IMR-90 (cell line): Measurements from ENCODE around the gene PRSS1. TPM values are rescaled to one million over a fixed set of nuclear protein-coding genes. Genes with fewer than 3 reads are reported as not detected.
"Not testable (repeated sequence)": the region's sequence is repeated elsewhere in the genome, so short reads cannot be mapped to it uniquely, and the experiment has no call there.

Experiments
- ATAC-seq: fragments of 200-7000 bp; cut with Tn5 transposase; 2 replicates; pipeline ENCODE4 v1.9.1; 2020; ENCODE audit warnings: low read depth, mild to moderate bottlenecking, moderate library complexity
- BruUV-seq: library from RNA; stranded (reverse); fragments of 400-500 nt; replicated peaks from 2 replicates; lab custom pipeline; 2021; lab: Mats Ljungman, UMichigan
- CTCF ChIA-PET: fragments of 300-600 bp; formaldehyde crosslinking; extraction: SDS; loops from one replicate; lab custom pipeline; 2021; ENCODE audit warnings: antibody characterized with exemption; lab: Yijun Ruan, JAX
- POLR2A ChIA-PET: fragments of 300-600 bp; sonication (Branson Sonifier 250); formaldehyde crosslinking; loops from one replicate; lab custom pipeline; 2022; ENCODE audit warnings: antibody characterized with exemption; ENCODE audit not compliant: unreplicated experiment; lab: Charles Lee
- DNase-seq: peaks from one replicate; pipeline ENCODE4 v3.0.0; 2013
- H2AFZ ChIP-seq: replicated peaks from 2 replicates; pipeline ENCODE3; 2013; ENCODE audit warnings: low read length, mild to moderate bottlenecking; ENCODE audit not compliant: poor library complexity
- H2AK5ac ChIP-seq: 2 replicates; pipeline ENCODE4 v1.6.1; 2013; ENCODE audit warnings: low read depth, low read length, inconsistent platforms
- H2AK9ac ChIP-seq: replicated peaks from 2 replicates; pipeline ENCODE3; 2013; ENCODE audit warnings: mild to moderate bottlenecking, low read depth, low read length, moderate library complexity; ENCODE audit not compliant: poor library complexity
- H2BK120ac ChIP-seq: 2 replicates; pipeline ENCODE4 v1.6.1; 2013; ENCODE audit warnings: low read depth, low read length, inconsistent platforms
- H2BK15ac ChIP-seq: 3 replicates; pipeline ENCODE4 v1.6.1; 2013; ENCODE audit warnings: low read depth, low read length, inconsistent platforms
- H2BK20ac ChIP-seq: 2 replicates; pipeline ENCODE4 v1.6.1; 2013; ENCODE audit warnings: low read depth, mild to moderate bottlenecking, inconsistent platforms, low read length, moderate library complexity
- H2BK5ac ChIP-seq: 2 replicates; pipeline ENCODE4 v1.6.1; 2013; ENCODE audit warnings: mild to moderate bottlenecking, low read depth, low read length, inconsistent platforms; ENCODE audit not compliant: poor library complexity, severe bottlenecking
- H3K14ac ChIP-seq: replicated peaks from 2 replicates; pipeline ENCODE4 v1.6.1; 2013; ENCODE audit warnings: low read depth, low read length, inconsistent platforms
- H3K18ac ChIP-seq: 2 replicates; pipeline ENCODE4 v1.6.1; 2013; ENCODE audit warnings: low read depth, low read length, control low read depth
- H3K23ac ChIP-seq: 2 replicates; pipeline ENCODE4 v1.6.1; 2013; ENCODE audit warnings: low read depth, low read length, inconsistent platforms
- H3K27ac ChIP-seq: 2 replicates; pipeline ENCODE4 v1.5.1; 2013; ENCODE audit warnings: mild to moderate bottlenecking, control low read depth, low read length; ENCODE audit not compliant: insufficient read depth
- H3K27me3 ChIP-seq: 2 replicates; pipeline ENCODE4 v1.6.1; 2013; ENCODE audit warnings: low read length; ENCODE audit not compliant: control insufficient read depth, insufficient read depth
- H3K36me3 ChIP-seq: 2 replicates; pipeline ENCODE4 v1.6.1; 2013; ENCODE audit warnings: low read length, mixed read lengths; ENCODE audit not compliant: control insufficient read depth, insufficient read depth
- H3K4ac ChIP-seq: 2 replicates; pipeline ENCODE4 v1.6.1; 2013; ENCODE audit warnings: low read depth, low read length, inconsistent platforms
- H3K4me1 ChIP-seq: 2 replicates; pipeline ENCODE4 v1.6.1; 2013; ENCODE audit warnings: low read length, mixed read lengths; ENCODE audit not compliant: control insufficient read depth, insufficient read depth
- H3K4me2 ChIP-seq: 2 replicates; pipeline ENCODE4 v1.6.1; 2013; ENCODE audit warnings: low read depth, mild to moderate bottlenecking, control low read depth, low read length, moderate library complexity
- H3K4me3 ChIP-seq: 2 replicates; pipeline ENCODE4 v1.5.1; 2013; ENCODE audit warnings: low read depth, mild to moderate bottlenecking, control low read depth, low read length, moderate library complexity; ENCODE audit not compliant: insufficient read depth
- H3K56ac ChIP-seq: 2 replicates; pipeline ENCODE4 v1.6.1; 2013; ENCODE audit warnings: low read length, inconsistent platforms; ENCODE audit not compliant: insufficient read depth; ENCODE audit errors: extremely low read depth
- H3K79me1 ChIP-seq, 2 experiments: 2 replicates each; pipeline ENCODE4 v1.6.1; 2013; ENCODE audit warnings: low read length in 2 of 2, inconsistent platforms in 1 of 2, low read depth in 1 of 2
- H3K9ac ChIP-seq: 2 replicates; pipeline ENCODE4 v1.6.1; 2013; ENCODE audit warnings: low read depth, low read length, control low read depth
- H3K9me1 ChIP-seq: 2 replicates; pipeline ENCODE4 v1.6.1; 2013; ENCODE audit warnings: low read length, inconsistent platforms; ENCODE audit not compliant: insufficient read depth
- H3K9me3 ChIP-seq: 2 replicates; pipeline ENCODE4 v1.6.1; 2013; ENCODE audit warnings: low read length; ENCODE audit not compliant: control insufficient read depth, insufficient read depth
- H4K20me1 ChIP-seq: 2 replicates; pipeline ENCODE4 v1.6.1; 2013; ENCODE audit warnings: low read length, inconsistent platforms; ENCODE audit not compliant: insufficient read depth
- H4K5ac ChIP-seq: 2 replicates; pipeline ENCODE4 v1.6.1; 2013; ENCODE audit warnings: mild to moderate bottlenecking, low read depth, low read length, control low read depth
- H4K8ac ChIP-seq, 2 experiments: 2 replicates each; pipeline ENCODE4 v1.6.1; 2013; ENCODE audit warnings: low read depth in 2 of 2, low read length in 2 of 2, control low read depth in 1 of 2, inconsistent platforms in 1 of 2
- H4K91ac ChIP-seq: 2 replicates; pipeline ENCODE4 v1.6.1; 2013; ENCODE audit warnings: low read depth, low read length, inconsistent platforms; ENCODE audit not compliant: insufficient read depth
- BHLHE40 ChIP-seq: fragments of 150-350 bp; IDR thresholded peaks from 2 replicates; pipeline ENCODE4 v1.6.1; 2016; ENCODE audit warnings: mild to moderate bottlenecking, low read depth, low read length
- FOS ChIP-seq: fragments of 150-350 bp; IDR thresholded peaks from 2 replicates; pipeline ENCODE4 v1.6.1; 2016; ENCODE audit warnings: low read depth, low read length
- MAZ ChIP-seq: IDR thresholded peaks from 2 replicates; pipeline ENCODE4 v1.6.1; 2012; ENCODE audit warnings: low read depth, mild to moderate bottlenecking, low read length, improper control_type of control experiment, moderate library complexity, borderline replicate concordance
- WGBS, 2 experiments: methylation state at CpG; one replicate each; pipeline versions ENCODE4 v1.1.5 to v1.1.7; 2013; ENCODE audit warnings: missing lambda C conversion rate in 2 of 2; ENCODE audit not compliant: insufficient read length in 1 of 2; ENCODE audit errors: extremely low coverage in 2 of 2; 5-methylcytosine and 5-hydroxymethylcytosine counted together
- dilution Hi-C: fragments of 300-500 bp; cut with HindIII; formaldehyde crosslinking; loops from one replicate; pipeline ENCODE4 v1.14.3; 2018; ENCODE audit warnings: low sequenced_read_pairs; ENCODE audit not compliant: unreplicated experiment
- in situ Hi-C: fragments of 300-500 bp; cut with MboI; formaldehyde crosslinking; loops from 3 replicates; pipeline ENCODE4 v1.14.3; 2019; ENCODE audit warnings: low sequenced_read_pairs, inconsistent platforms, mixed read lengths
- intact Hi-C: fragments of 100-400 bp; cut with micrococcal nuclease; formaldehyde crosslinking; loops from 2 replicates; pipeline ENCODE4 v1.10.0; 2022
- polyA plus RNA-seq, 3 experiments: library from polyadenylated mRNA; depleted of rRNA; stranded (reverse); fragments of >200 nt; gene quantifications; 2 replicates each; pipeline ENCODE4 v1.2.3, GENCODE V29; 2012; ENCODE audit warnings: low replicate concordance in 1 of 3
- total RNA-seq: library from RNA; depleted of rRNA; stranded (reverse); fragments of >200 nt; gene quantifications from 2 replicates; pipeline ENCODE4 v1.2.3, GENCODE V29; 2012

Gene PRSS1
- total and polyA plus RNA-seq, 2 of the 4 experiments (the other 2 are of a cell fraction), result not detected

DNA sequence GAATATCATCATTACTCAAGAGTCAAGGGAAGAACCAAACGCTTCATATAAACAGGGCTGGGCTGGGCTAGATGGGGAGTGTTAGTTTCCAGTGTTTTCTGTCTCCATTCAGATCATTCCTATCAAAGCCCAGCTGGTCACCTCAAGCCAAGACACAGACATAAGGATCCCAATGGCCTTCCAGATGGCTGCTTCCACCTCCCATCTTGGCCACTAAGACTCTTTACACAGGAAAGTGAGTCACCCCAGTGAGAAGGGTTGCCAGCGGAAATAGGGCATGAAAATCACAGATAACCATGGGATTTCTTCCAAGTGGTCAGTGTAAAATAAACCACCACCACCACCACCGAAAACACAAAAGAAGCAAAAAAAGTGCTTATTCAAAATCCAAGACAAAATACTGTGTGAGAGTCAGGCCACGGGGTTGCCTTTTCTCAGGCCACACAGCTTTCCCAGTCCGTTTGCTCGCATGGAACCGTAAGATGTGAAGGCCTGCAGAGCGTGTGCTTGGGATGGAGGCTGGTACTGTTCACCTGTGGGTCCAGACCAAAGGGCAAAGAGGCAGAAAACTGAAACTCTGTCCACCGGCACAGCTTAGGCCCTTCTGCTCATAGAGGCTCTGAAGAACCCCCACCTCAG is 27.1 kb downstream of the PRSS1 start:
- Histone ChIP-seq H2BK20ac (no peak overlapping the region), H3K18ac (no peak overlapping the region), H3K14ac (no peak overlapping the region), H3K4me1 (no peaks in the 10 kb centered on the region; the same call in 1 of the 2 replicates), H3K9me1 (no peaks in the 10 kb centered on the region), H3K4me3 (no peak overlapping the region), H4K8ac (no peak overlapping the region), H3K36me3 (no peaks in the 10 kb centered on the region), H2BK5ac (no peak overlapping the region), H2AK9ac (no peak overlapping the region), H2BK15ac (no peak overlapping the region), H3K4ac (no peak overlapping the region), H3K56ac (no peak overlapping the region), H3K4me2 (no peak overlapping the region), H4K20me1 (no peaks in the 10 kb centered on the region), H2AFZ (no peak overlapping the region), H2AK5ac (no peak overlapping the region), H3K9me3 (no peaks in the 10 kb centered on the region), H2BK120ac (no peak overlapping the region), H3K27ac (no peak overlapping the region), H3K9ac (no peak overlapping the region), H4K5ac (no peak overlapping the region), H3K79me1 (no peaks in the 10 kb centered on the region), H3K23ac (no peak overlapping the region), H3K27me3 (peaks cover 7% of the 10 kb centered on the region), H4K91ac (no peak overlapping the region)
- intact Hi-C loops, result no loop called here
- POLR2A ChIA-PET, result no interaction called here
- peak; percentile 40 for DNase-seq
- in situ Hi-C loops, result loop anchor here (10.0 kb wide), 1 partner anchor 132 kb away; no protein-coding TSS in a partner anchor
- CTCF ChIA-PET, result interaction anchor here (1.0 kb wide), 1 partner anchor 144 kb away, joined by 3 read pairs; no protein-coding TSS in a partner anchor
- no peak for TF ChIP-seq MAZ
- no peak for TF ChIP-seq FOS
- no peak for TF ChIP-seq BHLHE40
- BruUV-seq, result no TSS peak
- ATAC-seq, result no peak; the same call in 1 of the 2 replicates
- WGBS, 2 experiments, result 80% methylated on average over 1 of the region's 9 CpGs; no CpG with 5 or more reads in 1 of the 2 experiments
- dilution Hi-C loops, result loop anchor here (25.0 kb wide), 1 partner anchor 264 kb away; no protein-coding TSS in a partner anchor

DNA sequence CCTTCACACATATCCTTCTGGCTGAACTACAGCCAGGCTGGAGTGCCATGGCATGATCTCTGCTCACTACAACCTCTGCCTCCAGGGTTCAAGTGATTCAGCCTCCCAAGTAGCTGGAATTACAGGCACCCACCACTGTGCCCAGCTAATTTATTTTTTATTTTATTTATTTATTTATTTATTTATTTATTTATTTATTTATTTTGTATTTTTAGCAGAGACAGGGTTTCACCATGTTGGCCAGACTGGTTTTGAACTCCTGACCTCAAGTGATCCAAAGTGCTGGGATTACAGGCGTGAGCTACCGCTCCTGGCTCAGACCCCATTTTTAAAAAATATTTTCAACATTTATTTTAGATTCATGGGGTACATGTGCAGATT is 27.6 kb downstream of the PRSS1 start:
- dilution Hi-C loops, result loop anchor here (25.0 kb wide), 1 partner anchor 265 kb away; no protein-coding TSS in a partner anchor
- H3K23ac ChIP-seq, H3K9me1 ChIP-seq, H2BK120ac ChIP-seq, H3K4ac ChIP-seq, H3K14ac ChIP-seq, BruUV-seq, H3K9me3 ChIP-seq, H2BK5ac ChIP-seq, H3K27ac ChIP-seq, H2BK15ac ChIP-seq, ATAC-seq, intact Hi-C loops, H4K8ac ChIP-seq, H3K4me2 ChIP-seq, H3K9ac ChIP-seq, H3K18ac ChIP-seq, H3K4me3 ChIP-seq, H4K20me1 ChIP-seq, H2BK20ac ChIP-seq, DNase-seq, H3K56ac ChIP-seq, H3K36me3 ChIP-seq, H4K5ac ChIP-seq, H2AFZ ChIP-seq, H3K79me1 ChIP-seq, H2AK9ac ChIP-seq, H4K91ac ChIP-seq, POLR2A ChIA-PET, H3K27me3 ChIP-seq, H2AK5ac ChIP-seq, H3K4me1 ChIP-seq: not testable (repeated sequence)
- in situ Hi-C loops, result loop anchor here (10.0 kb wide), 1 partner anchor 132 kb away; no protein-coding TSS in a partner anchor
- no CpG with 5 or more reads among the region's 2 CpGs for WGBS, 2 experiments
- CTCF ChIA-PET, result interaction anchor here (1.0 kb wide), 1 partner anchor 144 kb away, joined by 3 read pairs; no protein-coding TSS in a partner anchor
